ENCODE measurements around the gene CKS2. TPM values are rescaled to one million over a fixed set of nuclear protein-coding genes. Genes with fewer than 3 reads are reported as not detected.

The CKS2 gene
- total RNA-seq, 1 experiment from 2014 or later, result 132 TPM

DNA sequence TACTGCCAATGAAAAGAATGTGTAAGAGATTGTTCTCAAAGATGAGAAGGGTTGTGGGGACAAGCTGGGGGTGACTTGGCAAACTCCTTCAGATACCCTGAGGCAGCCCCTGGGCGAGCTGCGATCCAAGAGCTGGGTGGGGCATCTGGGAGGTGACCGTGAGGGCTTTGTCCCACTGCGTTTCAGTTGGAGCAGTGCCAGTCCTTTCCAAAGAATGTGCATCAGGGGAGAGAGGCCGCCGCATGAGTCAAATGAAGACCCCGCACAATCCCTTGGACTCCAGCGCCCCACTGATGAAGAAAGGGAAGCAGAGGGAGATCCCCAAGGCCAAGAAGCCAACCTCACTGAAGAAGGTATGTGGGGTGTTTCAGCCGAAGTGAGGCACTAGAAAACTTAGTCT lies 35.7 kb downstream of the CKS2 start:
- no peak for ATAC-seq
- BruUV-seq (replicated peaks), result no TSS peak
- CTCF ChIA-PET, result no interaction called here

DNA sequence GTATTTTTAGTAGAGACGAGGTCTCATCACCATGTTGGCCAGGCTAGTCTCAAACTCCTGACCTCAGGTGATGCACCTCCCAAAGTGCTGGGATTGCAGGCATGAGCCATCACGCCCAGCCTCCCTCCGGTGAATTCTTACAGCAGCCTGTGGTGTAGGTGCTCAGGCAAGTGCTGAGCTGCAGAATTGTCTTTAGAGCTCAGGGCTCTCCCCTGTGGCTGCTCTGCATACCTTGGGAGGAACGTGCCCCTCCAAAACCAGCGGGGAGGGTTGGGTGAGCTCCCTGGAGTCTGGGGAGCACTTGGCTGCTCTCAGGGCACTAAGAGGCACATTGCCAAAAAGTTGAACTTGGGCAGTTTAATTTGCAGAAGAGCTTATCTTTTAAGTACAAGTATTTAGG lies 36.7 kb downstream of the CKS2 start:
- Histone ChIP-seq H3K27ac (ENCODE audit: low read length) (no peak overlapping the region), H3K4me1 (ENCODE audit: control insufficient read depth, insufficient read depth, low read length) (no peaks in the 10 kb centered on the region), H3K36me3 (ENCODE audit: control insufficient read depth, insufficient read depth, low read length) (peaks cover 6% of the 10 kb centered on the region), H3K9me3 (ENCODE audit: control insufficient read depth, insufficient read depth, low read depth, low read length) (no peaks in the 10 kb centered on the region), H3K4me3 (ENCODE audit: low read depth in 2 of 2, low read length in 2 of 2) (no peak overlapping the region), H3K27me3 (ENCODE audit: control insufficient read depth, insufficient read depth, low read length) (no peaks in the 10 kb centered on the region)
- TF ChIP-seq POLR2AphosphoS5 (IDR thresholded peaks at IDR 0.05; ENCODE audit: low read depth, low read length) (no peak), TCF7L2 (IDR thresholded peaks at IDR 0.05; ENCODE audit: low read depth, low read length) (no peak), SIN3A (IDR thresholded peaks at IDR 0.05; ENCODE audit: borderline replicate concordance, insufficient read depth, low read depth, low read length) (no peak)
- TF ChIP-seq, protein P1, sequence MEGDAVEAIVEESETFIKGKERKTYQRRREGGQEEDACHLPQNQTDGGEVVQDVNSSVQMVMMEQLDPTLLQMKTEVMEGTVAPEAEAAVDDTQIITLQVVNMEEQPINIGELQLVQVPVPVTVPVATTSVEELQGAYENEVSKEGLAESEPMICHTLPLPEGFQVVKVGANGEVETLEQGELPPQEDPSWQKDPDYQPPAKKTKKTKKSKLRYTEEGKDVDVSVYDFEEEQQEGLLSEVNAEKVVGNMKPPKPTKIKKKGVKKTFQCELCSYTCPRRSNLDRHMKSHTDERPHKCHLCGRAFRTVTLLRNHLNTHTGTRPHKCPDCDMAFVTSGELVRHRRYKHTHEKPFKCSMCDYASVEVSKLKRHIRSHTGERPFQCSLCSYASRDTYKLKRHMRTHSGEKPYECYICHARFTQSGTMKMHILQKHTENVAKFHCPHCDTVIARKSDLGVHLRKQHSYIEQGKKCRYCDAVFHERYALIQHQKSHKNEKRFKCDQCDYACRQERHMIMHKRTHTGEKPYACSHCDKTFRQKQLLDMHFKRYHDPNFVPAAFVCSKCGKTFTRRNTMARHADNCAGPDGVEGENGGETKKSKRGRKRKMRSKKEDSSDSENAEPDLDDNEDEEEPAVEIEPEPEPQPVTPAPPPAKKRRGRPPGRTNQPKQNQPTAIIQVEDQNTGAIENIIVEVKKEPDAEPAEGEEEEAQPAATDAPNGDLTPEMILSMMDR (IDR thresholded peaks at IDR 0.05), result no peak
- TF ChIP-seq, protein P2, sequence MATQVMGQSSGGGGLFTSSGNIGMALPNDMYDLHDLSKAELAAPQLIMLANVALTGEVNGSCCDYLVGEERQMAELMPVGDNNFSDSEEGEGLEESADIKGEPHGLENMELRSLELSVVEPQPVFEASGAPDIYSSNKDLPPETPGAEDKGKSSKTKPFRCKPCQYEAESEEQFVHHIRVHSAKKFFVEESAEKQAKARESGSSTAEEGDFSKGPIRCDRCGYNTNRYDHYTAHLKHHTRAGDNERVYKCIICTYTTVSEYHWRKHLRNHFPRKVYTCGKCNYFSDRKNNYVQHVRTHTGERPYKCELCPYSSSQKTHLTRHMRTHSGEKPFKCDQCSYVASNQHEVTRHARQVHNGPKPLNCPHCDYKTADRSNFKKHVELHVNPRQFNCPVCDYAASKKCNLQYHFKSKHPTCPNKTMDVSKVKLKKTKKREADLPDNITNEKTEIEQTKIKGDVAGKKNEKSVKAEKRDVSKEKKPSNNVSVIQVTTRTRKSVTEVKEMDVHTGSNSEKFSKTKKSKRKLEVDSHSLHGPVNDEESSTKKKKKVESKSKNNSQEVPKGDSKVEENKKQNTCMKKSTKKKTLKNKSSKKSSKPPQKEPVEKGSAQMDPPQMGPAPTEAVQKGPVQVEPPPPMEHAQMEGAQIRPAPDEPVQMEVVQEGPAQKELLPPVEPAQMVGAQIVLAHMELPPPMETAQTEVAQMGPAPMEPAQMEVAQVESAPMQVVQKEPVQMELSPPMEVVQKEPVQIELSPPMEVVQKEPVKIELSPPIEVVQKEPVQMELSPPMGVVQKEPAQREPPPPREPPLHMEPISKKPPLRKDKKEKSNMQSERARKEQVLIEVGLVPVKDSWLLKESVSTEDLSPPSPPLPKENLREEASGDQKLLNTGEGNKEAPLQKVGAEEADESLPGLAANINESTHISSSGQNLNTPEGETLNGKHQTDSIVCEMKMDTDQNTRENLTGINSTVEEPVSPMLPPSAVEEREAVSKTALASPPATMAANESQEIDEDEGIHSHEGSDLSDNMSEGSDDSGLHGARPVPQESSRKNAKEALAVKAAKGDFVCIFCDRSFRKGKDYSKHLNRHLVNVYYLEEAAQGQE (IDR thresholded peaks at IDR 0.05; ENCODE audit: insufficient read depth in 1 of 2, low read depth in 2 of 2, low read length in 1 of 2), result no peak
- in situ Hi-C loops (cut with HindIII; ENCODE audit: low pct_unique_long_range_greater_than_20kb, low sequenced_read_pairs) (no loop called here), intact Hi-C loops (cut with micrococcal nuclease; ENCODE audit: unreplicated experiment) (no loop called here)
- BruUV-seq (replicated peaks), result no TSS peak
- CTCF ChIA-PET, result no interaction called here
- POLR2A ChIA-PET, result no interaction called here
- DNase-seq (ENCODE audit: low read depth, low spot score), result no peak
- ATAC-seq, result no peak

More for the DNA sequence above, 35.7 kb downstream of the CKS2 start:
- H3K36me3 ChIP-seq (ENCODE audit: control insufficient read depth, insufficient read depth, low read length), result peaks cover 6% of the 10 kb centered on the region
- intact Hi-C loops (cut with micrococcal nuclease; ENCODE audit: unreplicated experiment) (no loop called here), in situ Hi-C loops (cut with HindIII; ENCODE audit: low pct_unique_long_range_greater_than_20kb, low sequenced_read_pairs) (no loop called here)
- no peaks in the 10 kb centered on the region for H3K27me3 ChIP-seq (ENCODE audit: control insufficient read depth, insufficient read depth, low read length)
- no peak overlapping the region for H3K27ac ChIP-seq (ENCODE audit: low read length)
- H3K4me3 ChIP-seq (ENCODE audit: low read depth in 2 of 2, low read length in 2 of 2), result no peak overlapping the region
- DNase-seq (ENCODE audit: low read depth, low spot score), result no peak
- no peaks in the 10 kb centered on the region for H3K9me3 ChIP-seq (ENCODE audit: control insufficient read depth, insufficient read depth, low read depth, low read length)
- TF ChIP-seq, protein P1 (IDR thresholded peaks at IDR 0.05), result no peak
- TF ChIP-seq TCF7L2 (IDR thresholded peaks at IDR 0.05; ENCODE audit: low read depth, low read length), result no peak
- TF ChIP-seq SIN3A (IDR thresholded peaks at IDR 0.05; ENCODE audit: borderline replicate concordance, insufficient read depth, low read depth, low read length), result no peak
- no peak for TF ChIP-seq POLR2AphosphoS5 (IDR thresholded peaks at IDR 0.05; ENCODE audit: low read depth, low read length)
- TF ChIP-seq, protein P2 (IDR thresholded peaks at IDR 0.05; ENCODE audit: insufficient read depth in 1 of 2, low read depth in 2 of 2, low read length in 1 of 2), result no peak
- POLR2A ChIA-PET, result no interaction called here
- no peaks in the 10 kb centered on the region for H3K4me1 ChIP-seq (ENCODE audit: control insufficient read depth, insufficient read depth, low read length)
